NCI-H1105 (cell line): ENCODE data around the gene SPATA33.
"Not testable (repeated sequence)": the region's sequence is repeated elsewhere in the genome, so short reads cannot be mapped to it uniquely, and the experiment has no call there.

Experiments
- DNase-seq: peaks from one replicate; lab custom pipeline; 2025; lab: John Stamatoyannopoulos, UW

SPATA33 gene

DNA sequence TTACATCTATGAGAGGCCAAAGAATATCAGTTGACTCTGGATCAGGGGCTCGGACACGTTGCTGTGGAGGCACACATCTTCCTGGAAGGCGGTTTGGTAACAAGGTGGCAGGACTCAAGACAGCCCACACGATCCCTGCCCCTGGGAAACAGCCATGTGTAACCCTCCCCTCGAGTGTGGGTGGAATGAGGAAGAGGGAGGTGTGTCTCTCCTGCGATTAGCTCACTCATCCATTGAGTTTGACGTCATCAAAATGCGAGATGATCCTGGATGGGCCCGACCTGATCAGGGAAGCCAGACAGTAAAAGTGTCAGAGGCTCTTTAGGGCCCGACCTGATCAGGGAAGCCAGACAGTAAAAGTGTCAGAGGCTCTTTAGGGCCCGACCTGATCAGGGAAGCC, 6.6 kb downstream of the SPATA33 start:
- DNase-seq: not testable (repeated sequence)

DNA sequence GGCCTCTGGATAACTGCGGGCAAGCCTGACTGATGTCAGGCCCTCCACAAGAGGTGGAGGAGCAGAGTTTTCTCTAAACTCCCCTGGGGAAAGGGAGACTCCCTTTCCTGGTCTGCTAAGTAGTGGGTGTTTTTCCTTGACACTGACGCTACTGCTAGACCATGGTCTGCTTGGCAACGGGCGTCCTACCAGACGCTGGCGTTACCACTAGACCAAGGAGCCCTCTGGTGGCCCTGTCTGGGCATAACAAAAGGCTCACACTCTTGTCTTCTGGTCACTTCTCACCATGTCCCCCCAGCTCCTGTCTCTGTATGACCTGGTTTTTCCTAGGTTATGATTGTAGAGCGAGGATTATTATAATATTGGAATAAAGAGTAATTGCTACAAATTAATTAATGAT, 9.4 kb downstream of the SPATA33 start:
- not testable (repeated sequence) for DNase-seq

DNA sequence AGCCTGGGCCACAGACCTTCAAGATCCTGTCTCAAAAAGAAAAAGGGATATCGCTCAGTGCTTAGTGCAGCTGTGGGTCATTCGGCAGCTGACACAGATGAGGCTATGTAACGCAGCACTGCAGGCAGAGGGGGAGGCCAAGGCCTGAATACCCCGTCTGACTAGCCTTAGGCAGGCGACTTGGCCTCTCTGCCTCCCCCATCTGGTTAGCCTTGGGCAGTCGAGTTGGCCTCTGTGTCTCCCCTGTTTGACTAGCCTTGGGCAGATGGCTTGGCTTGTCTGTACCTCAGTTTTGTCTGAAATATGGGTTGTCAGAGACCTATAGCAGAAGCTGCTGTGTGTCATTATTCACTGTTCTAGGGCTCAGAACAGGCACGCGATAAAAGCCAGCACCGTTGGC, 10.0 kb downstream of the SPATA33 start:
- no peak for DNase-seq

DNA sequence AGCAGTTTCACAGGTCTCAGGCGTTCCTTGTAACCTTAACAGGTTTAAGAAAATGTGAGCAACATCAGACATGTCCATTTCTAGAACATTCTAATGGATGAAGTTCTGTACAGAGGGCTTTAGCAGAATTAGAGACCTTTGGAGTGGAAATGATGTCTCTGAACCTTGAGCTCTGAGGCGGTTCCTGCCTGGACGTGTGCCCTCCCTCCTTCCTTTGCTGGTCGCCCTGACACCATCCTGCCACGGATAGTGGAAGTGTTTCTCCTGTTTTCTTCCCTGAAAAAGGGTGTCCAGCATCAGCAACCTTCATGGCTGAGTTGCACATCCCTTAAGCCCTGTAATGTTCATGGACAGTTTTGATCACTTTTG, 11.1 kb downstream of the SPATA33 start:
- no peak for DNase-seq

DNA sequence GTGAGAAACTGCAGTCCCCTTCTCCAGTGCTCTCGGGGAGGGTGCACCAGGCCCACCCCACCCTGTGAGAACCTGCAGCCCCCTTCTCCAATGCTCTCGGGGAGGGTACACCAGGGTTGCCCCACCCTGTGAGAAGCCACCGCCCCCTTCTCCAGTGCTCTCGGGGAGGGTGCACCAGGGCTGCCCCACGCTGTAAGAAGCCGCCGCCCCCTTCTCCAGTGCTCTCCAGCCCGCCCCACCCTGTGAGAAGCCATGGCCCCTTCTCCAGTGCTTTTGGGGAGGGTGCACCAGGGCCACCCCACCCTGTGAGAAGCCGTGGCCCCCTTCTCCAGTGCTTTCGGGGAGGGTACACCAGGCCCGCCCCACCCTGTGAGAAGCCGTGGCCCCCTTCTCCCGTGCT, 12.1 kb downstream of the SPATA33 start:
- DNase-seq: no peak

DNA sequence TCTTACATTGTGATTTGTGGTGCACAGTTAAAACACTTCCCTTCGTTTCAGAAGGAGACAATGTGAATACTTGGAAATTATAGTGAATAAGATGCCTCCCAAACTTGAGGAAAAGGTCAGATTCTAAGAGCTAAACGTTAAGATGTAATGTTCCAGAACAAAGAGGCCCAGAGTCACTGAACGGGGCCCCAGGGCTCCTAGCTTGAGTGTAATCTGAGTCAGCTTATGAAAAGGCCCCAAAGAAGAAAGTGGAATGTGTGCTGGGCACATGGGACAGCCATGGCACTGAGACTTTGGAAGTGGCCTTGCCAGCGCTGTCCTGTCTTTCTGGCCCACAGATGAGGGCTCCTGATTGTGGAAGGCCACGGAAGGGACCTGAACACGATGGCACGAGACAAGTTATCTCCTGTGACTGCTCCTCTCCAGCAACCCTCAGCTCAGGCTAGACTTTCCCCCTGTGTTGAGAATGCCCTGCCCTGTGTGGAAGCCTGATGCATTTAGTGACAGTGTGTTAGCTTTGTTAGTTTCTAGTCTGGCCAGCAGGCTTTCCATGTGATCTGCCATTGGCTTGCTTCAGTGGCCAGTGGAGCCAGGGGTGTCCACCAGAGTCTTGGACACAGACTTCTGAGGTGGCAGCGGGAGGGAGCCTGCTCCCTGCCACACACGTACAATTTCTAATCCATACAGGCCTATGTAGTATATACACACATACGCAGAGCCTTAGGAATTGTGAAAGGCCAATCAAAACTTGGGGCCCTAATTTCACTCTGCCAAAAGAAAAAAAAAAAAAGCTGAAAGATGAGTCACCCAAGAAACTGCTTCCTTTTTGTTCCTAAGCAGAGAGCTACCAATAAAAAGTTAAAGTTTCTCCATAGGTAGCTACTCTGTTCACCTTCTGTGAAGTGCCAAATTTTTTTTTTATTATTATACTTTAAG, 13.1 kb downstream of the SPATA33 start:
- DNase-seq: no peak

DNA sequence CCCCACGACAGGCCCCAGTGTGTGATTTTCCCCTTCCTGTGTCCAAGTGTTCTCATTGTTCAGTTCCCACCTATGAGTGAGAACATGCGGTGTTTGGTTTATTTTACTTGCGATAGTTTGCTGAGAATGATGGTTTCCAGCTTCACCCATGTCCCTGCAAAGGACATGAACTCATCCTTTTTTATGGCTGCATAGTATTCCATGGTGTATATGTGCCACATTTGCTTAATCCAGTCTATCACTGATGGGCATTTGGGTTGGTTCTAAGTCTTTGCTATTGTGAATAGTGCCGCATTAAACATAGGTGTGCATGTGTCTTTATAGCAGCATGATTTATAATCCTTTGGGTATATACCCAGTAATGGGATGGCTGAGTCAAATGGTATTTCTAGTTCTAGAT, 13.9 kb downstream of the SPATA33 start:
- DNase-seq: not testable (repeated sequence)

DNA sequence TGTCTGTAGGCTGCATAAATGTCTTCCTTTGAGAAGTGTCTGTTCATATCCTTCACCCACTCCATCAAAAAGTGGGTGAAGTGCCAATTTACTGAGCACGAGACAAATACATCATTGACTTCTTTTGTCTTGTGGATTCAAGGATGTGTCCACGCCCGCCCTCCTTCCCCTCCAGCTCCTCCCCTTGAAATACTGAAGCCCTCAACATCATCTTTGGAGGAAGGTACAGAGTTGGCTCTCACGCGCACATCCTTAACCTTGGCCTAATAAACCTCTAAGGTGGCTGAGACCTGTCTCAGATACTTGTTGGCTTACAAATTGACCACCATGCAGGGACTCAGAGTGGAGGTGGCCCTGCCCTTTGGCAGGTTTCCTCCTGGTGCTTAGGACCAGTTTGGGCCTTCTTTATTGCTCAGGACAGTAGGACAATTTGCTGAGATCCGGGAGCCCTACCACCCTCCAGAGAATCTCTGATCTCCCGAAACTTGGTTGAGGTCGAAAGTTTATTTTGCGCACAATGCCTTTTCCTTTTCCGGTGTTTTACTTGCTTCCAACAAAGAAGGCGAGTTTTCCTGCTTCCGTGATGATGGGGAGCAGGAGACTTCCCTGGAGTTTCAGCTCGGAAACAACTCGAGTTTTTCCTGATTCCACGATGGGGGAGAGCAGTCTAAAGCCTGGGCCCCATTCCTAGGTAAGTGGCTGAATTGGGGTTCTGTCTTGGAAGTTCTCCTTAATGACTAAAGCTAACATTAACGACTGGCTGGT, 14.7 kb downstream of the SPATA33 start:
- DNase-seq: no peak

DNA sequence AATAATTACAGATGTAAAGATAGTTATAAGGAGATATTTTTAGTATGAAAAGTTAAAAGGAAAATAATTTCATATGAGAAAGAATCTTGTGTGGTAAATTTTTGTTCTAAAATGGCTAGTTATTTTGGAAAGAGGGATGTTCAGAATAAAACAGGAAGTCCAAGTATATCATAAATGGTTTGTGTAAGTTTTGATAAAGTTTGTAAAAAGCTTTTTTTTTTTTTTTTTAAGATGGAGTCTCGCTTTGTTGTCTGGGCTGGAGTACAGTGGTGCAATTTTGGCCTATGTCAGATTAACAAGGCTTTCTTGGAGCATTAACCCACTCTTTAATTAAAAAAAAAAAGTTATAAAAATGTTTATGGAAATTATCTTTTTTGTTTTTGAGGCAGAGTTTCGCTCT, 20.6 kb downstream of the SPATA33 start:
- no peak for DNase-seq

DNA sequence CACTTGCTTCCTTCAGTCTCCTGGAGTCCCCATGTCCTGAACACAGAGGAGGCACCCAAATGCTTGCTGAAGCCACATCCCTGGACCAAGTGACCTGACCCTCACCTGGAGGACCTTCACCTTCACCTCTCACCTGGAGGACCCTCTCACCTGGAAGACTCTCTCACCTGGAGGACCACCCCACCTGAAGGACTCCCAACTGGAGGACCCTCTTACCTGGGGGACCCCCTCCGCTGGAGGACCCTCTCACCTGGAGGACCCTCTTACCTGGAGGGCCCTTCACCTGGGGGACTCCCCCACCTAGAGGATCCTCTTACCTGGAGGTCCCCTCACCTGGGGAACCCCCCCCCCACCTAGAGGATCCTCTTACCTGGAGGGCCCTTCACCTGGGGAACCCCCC, 28.3 kb downstream of the SPATA33 start:
- DNase-seq: no peak

DNA sequence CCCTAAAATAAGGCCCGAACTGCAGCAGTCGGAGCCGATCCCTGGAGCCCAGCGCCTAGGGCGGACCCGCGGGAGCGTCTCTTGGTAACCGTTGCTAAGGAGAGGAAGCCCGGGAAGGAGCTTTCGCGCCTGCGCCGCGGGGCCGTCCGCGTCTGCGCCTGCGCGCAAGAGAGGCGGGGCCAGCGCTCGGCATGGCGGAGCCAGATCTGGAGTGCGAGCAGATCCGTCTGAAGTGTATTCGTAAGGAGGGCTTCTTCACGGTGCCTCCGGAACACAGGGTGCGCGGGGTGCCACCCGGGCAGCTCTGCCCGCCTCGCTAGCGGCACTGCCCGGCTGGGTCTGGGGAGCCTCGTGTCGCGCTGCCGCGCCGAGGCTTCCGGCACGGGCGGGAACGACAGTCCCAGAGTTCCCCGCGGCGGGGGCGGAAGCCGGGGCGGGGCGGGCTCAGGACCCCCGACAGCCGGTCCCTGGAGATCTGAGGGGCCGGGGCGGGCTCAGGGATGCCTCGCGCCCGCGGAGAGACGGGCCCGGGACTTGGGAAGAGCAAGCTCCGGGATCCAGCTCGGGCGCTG, 29.0 kb downstream of the SPATA33 start, which contains the start of gene CDK10:
TSS of gene CDK10 (plus strand) at position 170 of the 572 bp plus-strand sequence. CDS start at position 192, 22 bp downstream.
- DNase-seq: peak; percentile 73

DNA sequence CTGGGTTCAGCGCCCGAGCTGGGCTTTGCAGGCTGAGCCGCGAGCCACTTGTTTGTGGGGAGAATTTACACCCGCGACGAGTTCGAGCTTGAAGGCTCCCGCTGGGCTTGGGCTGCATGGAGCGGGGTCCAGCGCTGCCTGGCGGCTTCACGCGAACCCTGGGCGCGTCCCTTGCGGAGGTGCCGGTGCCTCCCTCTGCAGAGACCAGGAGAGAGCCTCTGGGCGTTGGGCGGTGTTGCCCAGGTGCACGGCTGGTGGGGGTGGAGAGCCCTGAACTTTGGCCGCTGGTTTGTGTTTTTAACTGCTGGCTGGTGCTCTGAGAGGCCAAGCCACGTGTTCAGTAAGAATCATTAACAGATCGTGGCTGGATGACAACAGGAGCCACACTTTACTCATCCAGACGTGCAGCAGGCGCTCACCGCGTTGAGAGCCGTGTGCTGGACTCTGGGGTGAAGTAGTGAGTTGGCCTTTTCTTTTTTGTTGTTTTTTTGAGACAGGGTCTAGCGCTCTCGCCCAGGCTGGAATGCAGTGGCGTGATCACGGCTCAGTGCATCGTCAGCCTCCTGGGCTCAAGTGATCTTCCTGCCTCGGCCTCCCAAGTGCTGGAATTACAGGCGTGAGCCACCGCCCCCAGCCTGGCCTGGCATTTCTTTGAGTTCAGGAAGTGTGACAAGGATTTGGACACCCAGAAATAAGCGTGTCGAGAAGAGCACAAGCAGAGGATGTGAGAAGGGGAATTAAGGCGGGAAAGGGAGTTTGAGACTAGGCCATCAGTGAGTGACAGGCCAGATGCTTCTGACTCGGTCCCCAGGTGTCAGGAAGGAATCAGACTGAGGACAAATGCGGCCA, 29.7 kb downstream of the SPATA33 start:
- no peak for DNase-seq

DNA sequence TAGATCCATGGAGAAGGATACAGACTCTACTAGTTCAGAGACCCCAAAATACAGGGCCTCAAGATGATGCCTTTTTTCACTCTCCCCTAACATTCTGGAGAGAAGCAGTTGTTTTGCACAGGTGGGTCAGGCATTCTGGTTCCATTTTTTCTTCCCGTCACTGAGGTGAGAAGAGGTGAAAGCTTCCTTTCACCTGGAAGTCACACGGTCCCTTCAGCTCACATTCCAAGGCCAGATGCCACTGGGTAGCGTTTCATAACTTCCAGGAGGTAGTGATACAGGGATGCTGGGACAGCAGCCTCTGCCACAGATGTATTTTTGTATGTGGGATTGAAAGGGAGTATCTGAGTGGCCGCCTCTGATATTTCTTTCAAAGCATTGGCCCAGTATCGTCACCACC, 30.8 kb downstream of the SPATA33 start:
- no peak for DNase-seq

DNA sequence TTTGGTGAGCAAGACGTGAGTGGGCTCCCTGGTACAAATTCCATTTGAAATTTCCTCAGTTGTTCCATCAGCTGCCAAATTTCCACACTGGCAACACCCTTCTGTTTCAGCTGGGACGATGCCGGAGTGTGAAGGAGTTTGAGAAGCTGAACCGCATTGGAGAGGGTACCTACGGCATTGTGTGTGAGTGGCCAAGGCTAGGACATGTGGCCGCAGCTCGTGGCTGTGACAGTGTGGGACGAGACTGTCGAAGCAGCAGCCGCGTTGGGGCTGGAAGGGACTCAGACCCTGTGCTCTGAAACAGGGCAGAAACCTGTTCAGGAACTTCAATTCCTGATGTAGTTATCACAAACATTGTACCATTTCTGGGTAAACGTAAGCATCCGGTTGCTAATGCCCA, 31.5 kb downstream of the SPATA33 start:
- no peak for DNase-seq

DNA sequence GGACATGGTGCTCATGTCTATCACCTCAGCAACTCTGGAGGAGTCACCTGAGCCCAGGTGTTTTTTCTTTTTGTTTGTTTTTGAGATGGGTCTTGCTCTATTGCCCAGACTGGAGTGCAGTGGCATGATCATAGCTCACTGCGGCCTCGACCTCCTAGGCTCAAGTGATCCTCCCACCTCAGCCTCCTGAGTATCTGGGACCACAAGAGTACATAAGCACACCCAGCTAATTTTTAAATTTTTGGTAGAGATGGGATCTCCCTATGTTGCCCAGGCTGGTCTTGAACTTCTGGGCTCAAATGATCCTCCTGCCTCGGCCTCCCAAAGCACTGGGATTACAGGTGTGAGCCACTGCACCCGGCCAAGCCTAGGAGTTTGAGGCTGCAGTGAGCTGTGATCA, 32.0 kb downstream of the SPATA33 start:
- DNase-seq: not testable (repeated sequence)

DNA sequence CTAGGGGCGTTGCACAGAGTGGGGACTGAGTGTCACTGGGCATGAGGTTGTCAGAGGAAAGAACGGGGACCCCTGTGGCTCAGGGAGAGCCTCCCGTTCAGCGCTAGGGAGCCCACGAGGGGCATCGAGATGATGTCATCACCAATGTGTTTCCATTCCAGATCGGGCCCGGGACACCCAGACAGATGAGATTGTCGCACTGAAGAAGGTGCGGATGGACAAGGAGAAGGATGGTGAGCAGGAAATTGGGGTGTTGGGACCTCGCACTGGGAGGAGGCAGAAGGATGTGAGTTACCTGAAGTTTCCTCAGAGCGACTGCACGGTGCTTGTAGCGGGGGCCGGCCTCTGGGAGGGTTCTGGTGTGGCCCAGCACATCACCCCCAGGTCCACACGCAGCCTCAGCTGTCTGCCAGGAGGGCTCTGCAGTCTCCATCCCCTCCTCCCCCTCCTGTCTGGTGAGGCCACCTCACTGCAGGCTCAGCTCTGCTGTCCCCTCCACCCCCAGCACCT, 32.8 kb downstream of the SPATA33 start:
- no peak for DNase-seq

DNA sequence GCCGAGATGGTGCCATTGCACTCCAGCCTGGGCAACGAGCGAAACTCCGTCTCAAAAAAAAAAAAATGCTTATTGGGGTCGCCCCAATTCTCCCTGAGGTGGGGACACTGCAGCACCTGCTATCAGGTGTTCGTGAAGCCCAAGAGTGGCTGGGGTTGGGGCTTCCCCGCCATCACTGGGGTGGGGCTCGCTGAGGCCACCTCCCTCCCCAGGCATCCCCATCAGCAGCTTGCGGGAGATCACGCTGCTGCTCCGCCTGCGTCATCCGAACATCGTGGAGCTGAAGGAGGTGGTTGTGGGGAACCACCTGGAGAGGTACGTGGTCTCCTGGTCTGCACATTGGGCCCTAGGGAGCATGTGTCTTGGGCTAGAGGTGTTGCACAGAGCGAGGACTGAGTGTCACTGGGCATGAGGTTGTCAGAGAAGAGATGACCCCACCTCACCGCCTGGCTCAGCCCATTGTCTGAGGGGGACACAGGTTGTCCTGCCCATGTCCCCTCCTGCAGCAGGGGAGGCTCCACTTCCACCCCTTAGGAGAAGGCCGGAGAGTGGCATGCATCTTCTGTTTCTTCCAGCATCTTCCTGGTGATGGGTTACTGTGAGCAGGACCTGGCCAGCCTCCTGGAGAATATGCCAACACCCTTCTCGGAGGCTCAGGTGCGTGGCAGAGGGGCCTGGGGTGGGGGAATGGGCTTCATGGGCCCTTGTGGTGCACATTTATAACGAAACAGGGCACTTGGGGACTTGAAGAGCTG, 33.8 kb downstream of the SPATA33 start:
- no peak for DNase-seq

DNA sequence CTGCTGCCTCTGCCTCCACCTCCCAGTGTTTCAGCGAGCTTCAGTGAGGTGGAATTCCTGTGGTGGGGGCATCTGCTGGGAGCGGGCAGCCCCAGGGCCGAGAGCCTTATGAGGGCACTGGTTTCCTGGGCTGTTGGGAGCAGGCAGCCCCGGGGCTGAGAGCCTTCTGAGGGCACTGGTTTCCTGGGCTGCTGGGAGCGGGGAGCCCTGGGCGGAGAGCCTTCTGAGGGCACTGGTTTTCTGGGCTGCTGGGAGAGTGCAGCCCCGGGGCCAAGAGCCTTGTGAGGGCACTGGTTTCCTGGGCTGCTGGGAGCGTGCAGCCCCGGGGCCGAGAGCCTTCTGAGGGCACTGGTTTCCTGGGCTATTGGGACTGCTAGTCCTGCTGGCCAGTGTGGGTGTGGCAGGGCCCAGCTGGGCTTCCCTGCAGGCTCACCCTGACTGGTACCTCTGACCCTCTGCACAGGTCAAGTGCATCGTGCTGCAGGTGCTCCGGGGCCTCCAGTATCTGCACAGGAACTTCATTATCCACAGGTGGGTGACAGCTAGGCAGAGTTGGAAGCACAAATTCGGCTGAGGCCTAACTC, 34.4 kb downstream of the SPATA33 start:
- no peak for DNase-seq

DNA sequence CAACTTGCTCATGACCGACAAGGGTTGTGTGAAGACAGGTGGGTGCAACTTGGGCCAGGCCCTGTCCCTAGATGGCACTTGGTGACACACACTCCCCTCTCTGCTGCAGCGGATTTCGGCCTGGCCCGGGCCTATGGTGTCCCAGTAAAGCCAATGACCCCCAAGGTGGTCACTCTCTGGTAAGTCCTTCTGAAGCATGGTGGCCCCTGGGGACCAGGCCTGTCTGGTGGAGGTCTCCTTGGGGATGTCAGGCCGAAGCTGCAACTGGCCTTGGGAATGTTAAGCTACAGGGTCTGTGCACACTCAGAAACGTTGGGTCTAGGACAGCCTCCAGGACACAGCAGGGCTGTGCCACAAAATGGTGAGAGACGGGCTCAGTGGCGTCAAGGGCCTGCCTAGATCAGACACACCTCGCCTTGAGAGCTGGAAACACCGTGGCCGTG, 35.7 kb downstream of the SPATA33 start:
- DNase-seq: no peak
